COLO668 (cell line): Measurements from ENCODE around the gene FAM13A.
"Not testable (repeated sequence)": the region's sequence is repeated elsewhere in the genome, so short reads cannot be mapped to it uniquely, and the experiment has no call there.

Source experiments
- DNase-seq: peaks from one replicate; lab custom pipeline; 2025; ENCODE audit not compliant: unreplicated experiment; lab: John Stamatoyannopoulos, UW

The FAM13A gene

GRCh38 chr4:88964450-88964849 lies 92.5 kb downstream of the FAM13A start:
- DNase-seq = peak; percentile 12

GRCh38 chr4:88963817-88964216 lies 93.2 kb downstream of the FAM13A start:
- DNase-seq = no peak

DNA sequence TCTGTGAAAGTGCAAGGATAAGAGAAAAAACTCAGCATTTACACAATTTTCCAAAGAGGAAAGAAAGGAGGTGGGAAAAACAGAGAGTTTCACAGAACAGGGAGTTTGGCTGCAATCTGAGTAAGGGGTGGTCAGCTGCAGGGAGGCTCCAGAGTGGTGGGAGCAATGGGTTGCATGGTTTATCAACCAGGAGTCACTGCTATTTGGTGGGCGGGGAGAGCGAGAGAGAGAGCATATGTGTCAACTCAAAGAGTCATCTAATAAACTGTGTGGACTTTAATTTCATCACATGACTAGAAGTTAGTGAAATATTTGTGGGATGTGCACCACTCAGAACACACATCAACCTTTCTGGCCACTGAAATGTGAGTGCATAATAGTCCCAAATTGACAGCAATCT lies 94.6 kb downstream of the FAM13A start:
- DNase-seq = no peak

DNA sequence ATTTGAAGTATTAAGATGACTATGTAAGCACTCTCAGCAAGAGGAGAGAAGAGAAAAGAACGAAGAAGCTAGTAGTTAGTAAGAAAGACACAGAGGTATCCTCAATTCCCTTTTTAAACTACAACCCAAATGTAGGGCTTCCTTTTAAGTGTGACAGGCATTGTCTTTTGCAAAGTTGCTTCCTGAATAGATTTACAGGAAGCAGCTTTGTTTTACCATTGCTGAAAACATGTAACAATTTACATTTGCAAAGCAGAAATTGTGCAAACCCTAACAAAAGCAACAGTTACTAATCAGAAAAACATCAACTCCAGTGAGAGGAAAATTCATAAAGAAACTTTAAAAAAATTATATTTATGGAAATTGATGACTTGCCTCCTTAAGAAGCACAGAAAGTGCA lies 96.4 kb downstream of the FAM13A start:
- no peak for DNase-seq

DNA sequence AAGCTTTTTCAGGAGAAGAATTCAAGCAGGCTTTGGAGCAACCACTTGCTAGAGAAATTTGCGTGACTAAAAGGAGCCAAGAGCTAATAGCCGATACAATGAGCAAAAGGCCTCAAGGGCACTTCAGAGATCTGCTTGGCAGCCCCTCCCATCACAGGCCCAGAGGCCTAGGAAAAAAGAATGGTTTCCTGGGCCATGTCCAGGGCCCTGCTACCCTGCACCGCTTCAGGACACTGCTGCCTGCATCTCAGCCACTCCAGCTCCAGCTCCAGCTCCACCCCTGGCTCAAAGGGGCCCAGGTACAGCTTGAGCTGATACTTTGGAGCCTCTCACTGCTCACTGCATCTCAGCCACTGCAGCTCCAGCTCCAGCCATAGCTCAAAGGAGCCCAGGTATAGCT lies 98.9 kb downstream of the FAM13A start:
- no peak for DNase-seq

- DNase-seq = no peak
Measured at GRCh38 chr4:88957570-88957969, 99.4 kb downstream of the FAM13A start.

DNA sequence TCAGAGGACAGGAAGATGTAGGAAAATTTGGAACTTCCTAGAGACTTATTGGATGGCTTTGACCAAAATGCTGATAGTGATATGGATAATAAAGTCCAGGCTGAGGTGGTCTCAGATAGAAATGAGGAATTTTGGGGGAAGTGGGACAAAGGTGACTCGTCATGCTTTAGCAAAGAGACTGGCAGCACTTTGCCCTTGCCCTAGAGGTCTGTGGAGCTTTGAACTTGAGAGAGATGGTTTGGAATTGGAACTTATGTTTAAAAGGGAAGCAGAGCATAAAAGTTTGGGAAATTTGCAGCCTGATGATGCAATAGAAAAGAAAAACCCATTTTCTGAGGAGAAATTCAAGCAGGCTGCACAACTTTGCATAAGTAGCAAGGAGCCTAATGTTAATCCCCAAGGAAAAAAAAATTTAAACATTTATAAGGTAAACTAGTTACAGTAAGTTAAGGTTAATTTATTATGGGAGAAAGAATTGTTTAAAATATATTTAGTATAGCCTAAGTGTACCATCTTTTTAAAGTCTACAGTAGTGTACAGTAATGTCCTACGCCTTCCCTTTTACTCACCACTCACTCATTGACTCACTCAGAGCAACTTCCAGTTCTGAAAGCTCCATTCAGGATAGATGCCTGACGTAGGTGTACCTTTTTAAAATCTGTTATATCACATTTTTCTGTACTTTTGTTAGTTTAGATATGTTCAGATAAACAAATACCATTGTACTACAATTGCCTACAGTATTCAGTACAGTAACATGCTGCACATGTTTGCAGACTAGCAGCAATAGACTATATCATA lies 101.2 kb downstream of the FAM13A start:
- DNase-seq = no peak

- no peak for DNase-seq
Measured at GRCh38 chr4:88953400-88953799, 103.6 kb downstream of the FAM13A start.

DNA sequence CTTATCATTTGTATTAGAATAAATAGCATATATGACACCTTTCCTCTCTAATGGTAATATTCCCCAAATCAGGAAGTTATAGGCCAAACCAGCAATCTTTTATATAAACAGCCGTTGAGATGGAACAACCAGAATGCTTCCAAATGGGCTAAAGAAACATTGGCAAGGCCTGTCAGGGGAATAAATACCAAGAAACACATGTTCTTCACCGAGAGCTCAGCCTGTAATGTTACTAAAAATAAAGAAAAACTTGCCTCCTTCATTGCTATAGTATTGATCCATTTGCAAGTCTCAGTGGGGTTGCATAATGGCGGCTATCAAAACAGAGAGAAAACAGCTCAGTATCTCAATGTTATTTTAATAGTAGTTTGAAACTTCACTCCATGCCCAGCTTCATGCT lies 104.9 kb downstream of the FAM13A start:
- no peak for DNase-seq

DNA sequence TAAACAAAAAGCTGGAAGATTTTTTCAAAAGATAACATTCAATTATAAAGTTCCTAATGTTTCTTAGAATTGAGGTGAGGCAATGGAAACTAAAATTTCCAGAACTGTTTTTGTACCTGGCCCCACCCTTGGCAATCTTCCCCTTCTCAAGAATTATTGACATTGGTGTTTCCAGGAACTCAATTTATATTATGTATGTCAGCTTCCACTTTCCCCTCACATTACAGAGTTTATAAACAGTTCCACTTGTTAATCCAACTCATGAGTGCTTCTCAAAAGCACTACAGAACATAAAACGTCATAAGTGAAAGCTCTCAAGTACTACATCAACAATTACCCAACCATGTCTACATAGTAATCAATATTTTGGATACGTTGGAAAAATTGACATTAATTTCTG lies 107.4 kb downstream of the FAM13A start:
- DNase-seq = no peak

- no peak for DNase-seq
Measured at GRCh38 chr4:88940506-88940905, 116.5 kb downstream of the FAM13A start.

DNA sequence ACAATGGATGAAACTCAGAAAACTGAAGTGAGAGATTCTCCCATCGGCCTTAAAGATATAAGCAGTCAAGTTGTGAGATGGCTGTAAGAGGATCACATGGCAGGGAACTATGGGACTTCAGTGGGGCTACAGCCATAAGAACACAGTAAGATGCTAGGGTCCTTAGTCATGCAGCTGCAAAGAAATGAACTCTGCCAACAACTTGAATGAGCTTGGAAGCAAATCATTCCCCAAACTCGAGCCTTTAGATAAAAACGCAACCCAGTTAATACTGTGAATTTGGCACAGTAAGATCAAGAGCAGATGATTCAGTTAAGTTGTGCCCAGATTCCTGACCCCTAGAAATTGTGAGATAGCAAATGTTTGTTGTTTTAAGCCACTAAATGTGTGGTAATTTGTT lies 117.3 kb downstream of the FAM13A start:
- DNase-seq = no peak

DNA sequence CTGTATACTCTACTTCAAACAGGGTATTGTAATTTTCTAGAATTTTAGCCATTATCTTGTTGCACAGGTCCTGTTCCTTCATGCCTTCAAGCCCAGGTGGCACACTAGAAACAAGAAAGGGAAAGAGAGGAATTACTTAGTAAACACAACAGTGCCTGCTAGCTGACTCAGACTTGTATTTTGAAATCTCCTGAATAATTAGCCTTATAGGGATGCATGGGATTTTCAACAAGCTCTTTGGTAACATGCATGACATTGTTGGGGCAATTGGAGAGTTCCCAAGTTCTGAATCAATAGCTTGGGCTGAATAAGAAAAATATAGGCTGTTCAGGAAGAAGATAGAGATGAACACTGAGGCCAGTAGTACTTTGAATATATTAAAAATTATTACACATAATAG lies 118.8 kb downstream of the FAM13A start:
- no peak for DNase-seq

DNA sequence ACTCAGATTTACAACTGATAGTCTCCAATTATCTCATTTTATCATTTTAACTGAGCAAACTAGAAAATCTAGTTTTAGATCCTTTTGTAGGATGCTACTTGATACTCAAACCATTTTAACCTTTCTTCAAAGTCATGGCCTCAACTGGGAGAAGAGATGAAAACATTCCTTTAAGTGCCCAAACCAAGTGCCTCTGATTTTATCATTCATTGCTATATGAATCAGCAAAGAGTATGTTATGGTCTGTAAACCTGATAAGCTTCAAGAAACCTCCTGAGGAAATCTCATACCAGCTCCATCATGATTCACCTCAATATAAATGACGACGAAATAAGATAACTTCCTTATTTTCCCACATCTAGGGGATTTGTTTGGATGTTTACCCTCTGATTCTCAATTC lies 119.9 kb downstream of the FAM13A start:
- no peak for DNase-seq

GRCh38 chr4:88933414-88934160 lies 123.4 kb downstream of the FAM13A start:
- no peak for DNase-seq

- DNase-seq = no peak
Measured at GRCh38 chr4:88928852-88929251, 128.1 kb downstream of the FAM13A start.

GRCh38 chr4:88927420-88927819 lies 129.6 kb downstream of the FAM13A start:
- no peak for DNase-seq

GRCh38 chr4:88919056-88919455 lies 137.9 kb downstream of the FAM13A start:
- DNase-seq = no peak

- DNase-seq = not testable (repeated sequence)
Measured at GRCh38 chr4:88913181-88913580, 143.8 kb downstream of the FAM13A start.

- DNase-seq = no peak
Measured at GRCh38 chr4:88911246-88912212, 145.5 kb downstream of the FAM13A start.

DNA sequence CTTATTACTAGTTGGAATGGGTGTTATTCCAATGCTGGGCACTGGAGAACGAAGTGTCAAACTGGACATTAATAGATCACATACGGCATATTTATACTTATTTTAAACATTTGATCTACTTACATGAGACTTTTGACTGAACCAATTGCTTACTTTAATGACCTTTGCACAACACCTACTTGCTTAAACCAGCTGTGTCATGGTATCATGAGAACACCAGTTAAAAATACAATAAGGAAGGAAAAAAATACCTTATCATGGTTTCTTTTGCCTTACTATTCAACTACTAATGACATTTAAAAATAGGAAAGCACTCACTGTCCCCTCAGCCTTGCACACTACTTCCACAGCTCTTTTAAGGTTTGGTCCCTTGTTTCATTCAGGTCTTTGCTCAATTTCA lies 146.9 kb downstream of the FAM13A start:
- DNase-seq = no peak
